Stimulated activated CD4-positive, alpha-beta T cell treated with anti-CD3 and anti-CD28 coated beads, Interleukin-4, amount 100 ng/mL, for 1 hour (primary cell): ENCODE measurements around the gene DNAAF5.

ENCODE experiments used
- DNase-seq: peaks from one replicate; pipeline ENCODE4 v3.0.0-alpha.2; 2020

Gene DNAAF5

DNA sequence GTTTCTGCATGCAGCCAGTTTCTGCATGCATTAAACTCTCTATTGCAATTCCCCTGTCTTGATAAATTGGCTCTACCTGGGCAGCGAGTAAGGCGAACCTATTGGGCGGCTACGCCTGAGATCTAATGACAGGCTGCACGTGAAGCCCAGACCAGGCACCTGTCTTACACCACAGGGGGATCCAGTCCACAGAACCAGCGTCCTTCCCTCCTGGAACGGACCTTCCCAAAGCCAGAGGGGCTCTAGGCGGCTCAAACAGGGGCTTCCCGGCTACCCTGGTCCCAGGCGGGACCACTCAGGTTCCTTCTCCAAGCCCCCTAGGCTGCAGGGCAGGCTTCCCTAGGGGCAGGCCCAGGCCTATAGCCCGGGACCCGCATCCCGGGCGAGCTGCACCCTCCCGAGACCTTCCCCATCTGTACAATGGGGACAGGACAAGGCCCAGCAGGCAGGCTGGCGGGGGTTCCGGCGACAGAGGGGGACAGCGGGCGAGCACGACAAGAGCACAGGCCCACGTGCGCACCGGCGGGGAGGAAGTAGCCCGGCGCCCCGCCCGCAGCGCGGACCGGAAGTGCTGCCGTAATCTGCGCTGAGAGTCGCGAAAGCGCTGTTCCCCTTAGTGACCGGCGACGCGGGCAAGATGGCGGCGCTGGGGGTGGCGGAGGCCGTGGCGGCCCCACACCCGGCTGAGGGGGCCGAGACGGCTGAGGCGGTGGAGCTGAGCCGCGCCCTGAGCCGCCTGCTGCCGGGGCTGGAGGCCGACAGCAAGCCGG is at the start of gene DNAAF5:
TSS of gene DNAAF5 (plus strand) at position 616 of the 770 bp plus-strand sequence. CDS start at position 638, 22 bp downstream.
- DNase-seq, result peak; percentile 90

DNA sequence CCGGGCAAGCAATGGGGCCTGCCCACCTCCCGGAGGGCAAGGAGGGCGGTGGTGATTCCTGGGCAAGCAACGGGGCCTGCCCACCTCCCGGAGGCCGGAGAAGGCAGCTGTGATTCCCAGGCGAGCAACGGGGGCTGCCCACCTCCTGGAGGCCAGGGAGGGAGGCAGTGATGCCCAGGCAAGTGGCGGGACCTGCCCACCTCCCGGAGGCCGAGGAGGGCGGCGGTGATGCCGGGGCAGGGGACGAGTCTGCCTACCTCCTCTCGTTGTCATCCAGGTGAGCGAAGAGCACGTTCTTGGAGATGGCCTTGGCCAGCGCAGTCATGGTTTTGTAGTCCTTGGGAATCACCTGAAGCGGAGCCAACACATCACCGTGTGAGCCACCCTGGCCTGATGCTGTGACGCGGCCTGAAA is 49.5 kb upstream of the DNAAF5 start:
- no peak for DNase-seq

DNA sequence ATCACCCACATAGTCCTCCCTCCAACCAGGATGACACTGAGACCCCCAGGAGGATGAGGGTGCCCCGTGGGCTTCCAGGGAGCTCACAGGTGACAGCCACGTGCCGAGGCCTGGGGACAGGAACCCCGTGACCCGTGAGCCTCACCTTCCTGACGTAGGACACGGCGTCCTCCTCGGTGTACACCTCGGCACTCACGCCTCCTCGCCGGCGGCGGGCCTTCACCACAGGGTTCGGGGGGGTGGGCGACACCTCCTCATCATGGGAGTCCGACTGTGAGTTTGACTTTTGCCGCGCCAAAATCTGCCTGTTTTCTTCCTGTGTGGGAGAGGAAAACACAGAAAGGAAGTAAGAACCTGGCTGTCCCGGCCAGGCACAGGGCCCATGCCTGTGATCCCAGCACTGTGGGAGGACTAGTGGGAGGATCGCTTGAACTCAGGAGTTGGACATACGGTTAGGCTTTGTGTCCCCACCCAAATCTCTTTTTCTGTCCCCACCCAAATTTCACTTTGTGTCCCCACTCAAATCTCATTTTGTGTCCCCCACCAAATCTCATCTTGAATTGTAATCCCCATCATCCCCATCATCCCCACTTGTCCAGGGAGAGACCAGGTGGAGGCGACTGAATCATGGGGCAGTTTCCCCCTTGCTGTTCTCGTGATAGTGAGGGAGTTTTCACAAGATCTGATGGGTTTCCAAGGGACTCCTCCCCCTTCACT is 45.9 kb upstream of the DNAAF5 start:
- DNase-seq, result no peak

DNA sequence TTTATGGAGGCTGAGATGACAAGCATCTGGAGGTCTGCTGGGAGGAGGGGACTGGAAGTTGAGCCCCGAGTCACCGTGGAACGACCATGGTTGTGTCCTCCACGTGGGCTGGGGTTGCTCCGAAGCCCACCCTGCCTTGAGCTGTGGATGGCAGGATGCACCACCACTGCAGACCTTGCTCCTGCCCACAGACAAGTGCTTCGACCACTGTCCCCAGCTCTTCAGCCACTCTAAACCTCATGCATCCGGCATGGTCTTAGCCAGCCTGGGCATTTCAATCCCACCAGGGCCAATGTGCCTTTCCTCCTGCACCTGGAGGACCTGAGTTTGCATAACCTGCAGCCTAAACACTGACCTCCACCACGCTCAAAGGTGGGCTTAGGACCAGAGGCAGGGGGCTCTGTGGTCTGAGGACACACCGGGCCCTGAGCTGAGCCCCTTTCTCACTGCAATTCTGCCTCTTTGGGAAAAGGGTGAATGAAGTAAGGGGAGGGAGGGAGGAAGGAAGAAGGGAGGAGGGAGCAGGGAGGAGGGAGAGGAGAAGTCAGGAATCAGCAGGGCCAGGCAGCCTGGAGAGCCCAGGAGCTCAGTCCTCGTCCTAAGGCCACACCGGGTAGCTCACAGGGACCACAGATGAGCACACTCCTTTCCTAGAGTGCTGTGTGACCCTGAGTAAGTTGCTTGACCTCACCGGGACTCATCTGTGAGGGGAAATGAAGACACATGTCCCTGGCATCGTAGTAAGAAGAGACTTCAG is 44.8 kb upstream of the DNAAF5 start:
- DNase-seq, result no peak

DNA sequence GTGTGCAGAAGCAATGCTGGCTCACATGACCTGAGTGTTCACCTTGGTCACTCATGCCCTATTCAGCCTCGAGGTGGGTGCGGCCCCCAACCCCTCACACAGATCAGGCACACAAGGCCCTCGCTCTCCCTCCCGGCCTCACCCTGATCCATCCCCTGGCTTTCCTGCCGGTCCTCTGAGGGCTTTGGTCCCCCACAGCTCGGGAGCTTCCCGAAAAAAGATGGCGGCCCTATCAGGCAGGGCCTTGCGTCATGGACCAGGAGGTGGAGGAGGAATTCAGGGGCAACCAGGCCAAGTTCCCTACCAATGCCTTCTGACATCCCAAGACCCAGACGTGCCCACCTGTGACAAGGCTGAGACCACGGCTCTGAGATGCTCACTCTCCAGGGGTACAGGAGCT is 43.7 kb upstream of the DNAAF5 start:
- no peak for DNase-seq

DNA sequence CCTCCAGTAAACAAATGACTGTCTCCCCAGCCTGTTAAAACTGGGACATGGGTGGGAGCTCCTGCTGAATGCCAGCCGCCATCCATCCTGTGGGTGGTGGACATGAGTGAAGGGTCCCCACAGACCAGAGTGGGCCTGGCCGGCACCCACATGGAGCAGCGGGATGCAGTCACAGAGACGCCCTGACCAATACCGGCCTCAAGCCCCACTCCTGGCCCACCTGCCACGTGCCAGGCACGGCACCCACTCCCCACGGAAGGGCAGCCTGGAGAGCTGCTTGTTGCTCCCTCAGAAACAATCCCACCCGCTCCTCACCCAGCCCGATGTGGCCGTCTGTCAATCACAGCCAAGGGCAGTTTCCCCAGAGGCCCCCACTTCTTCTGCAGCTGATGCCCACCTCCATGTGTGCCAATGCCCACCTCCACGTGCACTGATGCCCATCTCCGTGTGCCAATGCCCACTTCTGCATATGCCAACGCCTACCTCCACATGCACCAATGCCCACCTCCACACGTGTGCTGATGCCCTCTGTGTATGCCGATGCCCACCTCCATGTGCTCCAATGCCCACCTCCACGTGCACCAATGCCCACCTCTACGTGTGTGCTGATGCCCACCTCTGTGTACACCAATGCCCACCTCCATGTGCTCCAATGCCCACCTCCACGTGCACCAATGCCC is 42.8 kb upstream of the DNAAF5 start:
- no peak for DNase-seq

DNA sequence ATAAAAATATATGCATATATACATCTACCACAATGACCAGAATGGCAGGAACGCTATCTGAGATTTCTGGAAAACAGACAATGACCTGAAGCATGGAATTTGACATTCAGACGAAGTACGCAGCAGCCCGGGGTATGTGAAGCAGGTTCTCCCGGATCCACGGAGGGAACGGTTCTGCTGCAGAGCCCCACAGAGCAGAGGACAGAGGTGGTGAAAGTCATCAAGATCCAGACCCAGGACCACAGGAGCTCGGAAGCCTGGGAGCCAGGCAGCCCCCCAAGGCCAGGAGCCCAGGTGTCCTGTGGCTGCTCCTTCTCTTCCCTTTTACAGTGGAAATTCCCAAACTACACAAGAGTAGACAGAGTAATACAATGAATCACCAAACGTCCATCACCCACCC is 42.1 kb upstream of the DNAAF5 start:
- DNase-seq, result no peak

DNA sequence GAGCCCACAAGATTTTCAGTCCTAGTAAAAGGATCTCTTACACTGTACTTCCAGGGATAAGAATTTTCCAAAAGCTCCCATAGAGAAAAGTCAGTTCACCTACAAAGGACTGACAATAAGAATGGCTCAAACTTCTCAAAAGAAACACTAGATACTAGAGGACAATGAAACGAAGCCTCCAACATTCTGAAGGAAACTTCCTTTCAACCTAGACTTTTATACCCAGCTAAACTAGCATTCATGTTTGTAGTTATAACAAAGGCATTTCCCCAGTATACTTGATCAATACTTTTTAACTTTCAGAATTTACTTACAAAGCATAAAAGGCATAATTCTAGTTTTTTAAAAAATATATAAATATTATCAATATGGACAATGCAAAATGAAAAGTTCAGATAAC is 41.0 kb upstream of the DNAAF5 start:
- DNase-seq, result no peak

DNA sequence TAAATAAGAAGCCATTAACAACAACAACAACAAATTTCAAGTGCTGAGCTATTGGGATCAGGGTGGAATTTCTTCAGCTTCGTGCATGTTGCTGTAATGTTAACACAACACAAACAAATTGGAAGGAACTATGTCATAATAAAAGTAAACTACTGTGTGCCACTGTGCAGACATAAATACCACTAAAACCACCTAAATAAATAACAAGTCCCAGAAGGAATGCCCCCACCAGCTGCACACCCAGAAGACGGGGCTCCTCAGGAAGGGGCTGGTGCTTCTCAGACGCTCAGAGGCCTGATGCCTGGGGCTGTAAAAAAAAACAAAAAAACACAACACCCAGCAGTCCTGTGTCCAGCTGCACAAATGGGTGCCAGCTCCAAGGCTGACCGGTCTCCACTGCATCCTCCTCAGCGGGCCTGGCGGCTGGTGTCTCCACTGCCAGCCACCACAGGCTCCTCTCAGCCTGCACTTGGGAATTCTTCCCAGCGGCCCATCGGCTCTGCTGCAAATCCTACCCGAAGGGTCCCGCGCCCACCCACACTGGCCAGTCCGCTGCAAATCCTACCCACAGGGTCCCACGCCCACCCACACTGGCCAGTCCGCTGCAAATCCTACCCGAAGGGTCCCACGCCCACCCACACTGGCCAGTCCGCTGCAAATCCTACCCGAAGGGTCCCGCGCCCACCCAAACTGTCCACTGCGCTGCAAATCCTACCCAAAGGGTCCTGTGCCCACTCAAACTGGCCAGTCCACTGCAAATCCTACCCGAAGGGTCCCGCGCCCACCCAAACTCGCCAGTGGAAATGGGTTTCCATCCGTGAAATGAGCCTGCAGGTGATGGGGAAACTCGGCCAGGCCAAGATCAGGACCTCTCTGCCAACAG is 35.8 kb upstream of the DNAAF5 start:
- DNase-seq, result no peak

DNA sequence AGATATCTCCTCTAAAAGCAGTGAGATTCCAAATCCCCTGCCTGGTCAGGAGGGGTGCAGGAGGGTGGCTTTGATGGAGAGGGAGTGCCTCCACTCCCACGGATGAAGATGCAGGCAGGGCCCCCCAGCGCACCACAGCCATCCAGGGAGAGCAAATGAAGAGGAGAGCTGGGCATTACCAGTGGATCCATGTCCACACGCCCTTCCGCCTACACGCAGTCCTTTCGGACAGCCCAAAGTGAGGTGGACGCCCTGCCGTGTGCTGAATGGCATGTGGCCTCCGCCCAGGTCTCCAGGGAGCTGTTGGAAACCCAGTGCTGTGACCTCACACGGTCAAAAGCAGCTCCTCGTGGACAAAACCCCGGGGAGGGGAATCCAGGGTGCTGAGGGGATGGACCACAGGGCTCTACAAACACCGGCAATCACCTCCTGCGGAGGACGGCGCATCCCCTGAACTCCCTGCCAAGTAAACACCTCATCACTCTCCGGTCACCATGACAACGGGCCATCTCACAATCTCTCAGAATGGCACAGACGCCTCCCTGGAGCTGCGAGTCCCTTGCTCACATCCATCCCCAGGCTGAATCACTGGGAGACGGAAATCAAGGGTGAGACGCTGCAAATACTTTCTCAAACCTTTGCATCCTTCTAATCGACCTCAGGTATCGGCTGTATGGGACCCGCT is 35.0 kb upstream of the DNAAF5 start:
- no peak for DNase-seq

DNA sequence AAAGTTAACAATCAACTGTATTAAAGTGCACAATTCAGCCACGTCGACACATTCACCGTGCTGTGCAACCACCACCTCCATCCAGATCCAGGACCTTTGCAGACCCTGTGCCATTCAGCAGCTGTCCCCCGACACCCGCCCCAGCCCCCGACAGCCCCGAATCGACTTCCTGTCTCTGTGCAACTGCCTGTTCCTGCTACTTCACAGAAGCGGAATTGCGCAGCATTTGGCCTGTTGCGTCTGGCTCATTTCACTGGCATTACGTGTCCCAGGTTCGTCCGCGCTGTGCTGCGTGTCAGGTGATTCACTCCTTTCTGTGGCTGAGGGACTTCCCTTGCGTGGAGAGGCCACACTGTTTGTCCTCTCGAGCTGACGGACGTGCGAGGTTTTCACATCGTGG is 33.2 kb upstream of the DNAAF5 start:
- DNase-seq, result no peak

DNA sequence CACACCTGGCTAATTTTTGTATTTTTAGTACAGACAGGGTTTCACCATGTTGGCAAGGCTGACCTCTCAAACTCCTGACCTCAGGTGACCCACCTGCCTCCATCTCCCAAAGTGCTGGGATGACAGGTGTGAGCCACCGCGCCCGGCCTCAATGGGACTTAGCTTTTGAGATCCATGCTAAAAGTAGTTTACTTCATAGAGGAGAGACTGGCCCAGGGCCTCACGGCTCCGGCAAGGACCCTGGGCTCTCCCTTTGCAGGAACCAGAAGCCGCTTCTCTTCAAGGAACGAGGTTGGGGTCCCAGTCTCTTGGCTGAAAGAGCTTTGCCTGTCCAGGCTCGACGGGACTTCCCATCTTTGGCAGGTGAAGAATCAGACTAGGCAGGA is 30.1 kb upstream of the DNAAF5 start:
- no peak for DNase-seq

DNA sequence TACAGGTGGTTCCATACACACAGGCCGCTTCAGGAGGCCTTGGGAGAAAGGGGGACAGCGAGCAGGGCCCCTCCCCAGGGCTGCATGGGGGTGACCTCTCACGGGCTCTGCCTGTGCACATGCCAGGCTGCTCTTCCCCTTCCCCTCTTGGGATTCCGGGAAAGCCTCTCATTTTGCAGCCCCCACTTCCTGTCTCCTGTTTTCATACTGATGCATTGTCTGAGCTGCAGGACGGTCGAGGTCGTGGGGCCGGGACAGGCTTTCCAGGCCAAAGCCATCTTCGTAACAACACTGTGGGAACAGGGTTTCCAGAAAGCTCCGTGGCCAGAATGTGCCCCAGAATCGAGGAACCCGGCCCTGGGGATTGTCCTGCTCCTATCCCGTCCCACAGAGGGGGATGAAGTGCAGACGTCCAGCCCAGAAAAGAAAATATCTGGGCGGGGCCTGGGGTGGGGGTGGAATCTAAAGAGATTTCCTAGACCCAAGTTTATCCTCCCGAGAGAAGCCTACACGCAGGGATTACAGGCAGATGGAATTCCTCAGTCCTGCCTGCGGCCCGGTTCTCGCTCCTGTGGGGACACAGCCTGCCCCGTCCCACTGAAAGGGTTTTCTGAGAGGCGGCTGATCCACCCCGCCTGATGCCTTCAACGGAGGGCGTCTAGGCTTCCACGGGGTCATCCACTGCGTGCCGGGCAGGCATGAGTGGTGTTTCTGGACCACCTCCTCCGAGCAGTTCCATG is 29.5 kb upstream of the DNAAF5 start:
- no peak for DNase-seq

DNA sequence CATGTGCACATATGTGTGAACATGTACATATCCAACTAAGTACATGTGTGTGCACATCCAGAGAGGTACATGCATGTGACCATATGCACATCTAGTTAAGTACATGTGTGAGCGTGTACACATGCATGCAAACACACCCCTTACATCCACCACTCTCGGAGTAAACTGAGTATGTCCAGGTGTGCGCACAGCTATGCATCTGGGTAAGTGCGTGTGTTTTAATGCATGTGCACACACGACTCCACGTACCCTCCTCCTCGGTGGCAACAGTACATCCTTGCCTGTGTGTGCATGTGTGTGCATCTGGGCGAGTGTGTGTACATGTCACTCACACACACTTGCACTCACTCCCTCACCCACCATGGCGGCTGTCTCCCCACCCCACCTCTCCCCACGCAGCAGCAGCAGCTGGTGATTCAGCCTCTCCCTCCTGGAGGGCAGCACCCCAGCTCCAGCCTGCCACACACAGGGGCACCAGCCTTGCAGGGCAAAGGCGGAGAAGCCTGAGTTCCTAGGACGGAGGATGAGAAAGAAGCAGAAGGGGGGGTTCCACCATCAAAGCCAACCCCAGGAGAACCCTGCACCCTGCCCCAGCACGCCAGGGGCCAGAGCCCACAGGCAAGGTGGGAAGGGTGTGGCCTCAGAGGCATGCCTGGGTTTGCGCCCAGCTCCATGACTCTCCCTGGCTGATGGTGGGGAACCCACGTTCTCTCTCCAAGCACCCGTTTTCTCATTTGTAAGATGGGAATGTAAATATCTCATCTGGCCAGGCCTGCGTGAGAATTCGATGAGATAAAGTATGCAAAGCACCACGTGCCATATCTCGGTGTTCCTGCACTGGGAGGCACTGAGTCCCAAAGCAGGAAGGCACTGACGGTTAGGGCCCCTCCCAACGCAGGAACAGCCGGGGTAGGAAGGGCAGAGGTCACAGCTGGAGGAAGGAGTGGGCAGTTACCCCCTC is 27.7 kb upstream of the DNAAF5 start:
- no peak for DNase-seq

DNA sequence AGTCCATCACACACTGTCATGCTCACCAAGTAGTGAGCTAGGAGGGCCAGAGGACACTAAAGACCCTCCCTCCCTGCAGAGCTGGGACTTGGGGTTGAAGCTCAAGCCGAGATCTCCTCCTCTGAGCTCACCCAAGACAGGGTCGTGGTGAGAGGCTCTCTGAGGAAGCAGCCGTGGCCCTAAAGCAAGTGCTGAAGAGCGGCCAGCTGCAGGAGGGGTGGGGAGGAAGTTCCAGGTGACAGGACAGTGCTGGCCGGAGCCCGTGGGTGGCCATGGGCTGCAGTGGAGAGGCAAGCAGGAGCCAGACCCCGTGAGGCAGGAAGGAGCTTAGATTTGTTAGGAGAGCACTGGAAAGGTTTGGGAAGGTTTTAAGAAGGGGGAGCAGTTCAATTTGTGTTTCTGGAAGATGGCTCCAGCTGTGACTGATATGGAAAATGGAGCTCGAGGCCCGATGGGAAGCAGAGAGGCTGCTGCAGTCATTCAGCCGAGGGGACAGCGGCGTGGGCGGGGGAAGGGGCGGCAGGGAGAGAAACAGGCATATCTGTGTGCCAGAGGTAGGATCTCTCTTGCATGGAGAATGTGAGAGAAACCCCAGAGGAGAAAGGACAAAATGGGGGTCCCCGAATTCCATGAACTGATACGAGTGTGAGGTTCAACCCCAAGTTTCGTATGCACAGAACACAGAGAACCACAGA is 26.9 kb upstream of the DNAAF5 start:
- DNase-seq, result no peak

DNA sequence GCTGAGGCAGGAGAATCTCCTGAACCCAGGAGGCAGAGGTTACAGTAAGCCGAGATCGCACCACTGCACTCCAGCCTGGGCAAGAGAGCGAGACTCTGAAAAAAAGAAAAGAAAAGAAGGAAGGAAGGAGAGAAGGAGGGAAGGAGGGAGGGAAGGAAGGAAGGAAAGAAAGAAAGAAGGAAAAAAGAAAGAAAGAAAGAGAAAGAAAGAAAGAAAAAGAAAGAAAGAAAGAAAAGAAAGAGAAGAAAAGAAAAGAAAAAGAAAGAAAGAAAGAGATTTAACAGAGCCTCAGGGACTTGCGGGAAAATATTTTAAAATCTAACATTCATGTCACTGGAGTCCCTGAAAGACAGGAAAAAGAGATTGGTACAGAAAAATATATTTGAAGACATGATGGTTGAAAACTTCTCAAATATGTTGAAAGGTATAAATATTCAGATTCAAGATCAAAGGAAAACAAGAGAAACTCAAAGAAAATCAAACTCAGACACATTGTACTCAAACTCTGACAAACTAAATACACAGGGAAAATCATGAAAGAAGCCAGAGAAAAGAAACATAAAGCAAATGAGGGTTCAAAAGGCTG is 25.3 kb upstream of the DNAAF5 start:
- DNase-seq, result no peak

DNA sequence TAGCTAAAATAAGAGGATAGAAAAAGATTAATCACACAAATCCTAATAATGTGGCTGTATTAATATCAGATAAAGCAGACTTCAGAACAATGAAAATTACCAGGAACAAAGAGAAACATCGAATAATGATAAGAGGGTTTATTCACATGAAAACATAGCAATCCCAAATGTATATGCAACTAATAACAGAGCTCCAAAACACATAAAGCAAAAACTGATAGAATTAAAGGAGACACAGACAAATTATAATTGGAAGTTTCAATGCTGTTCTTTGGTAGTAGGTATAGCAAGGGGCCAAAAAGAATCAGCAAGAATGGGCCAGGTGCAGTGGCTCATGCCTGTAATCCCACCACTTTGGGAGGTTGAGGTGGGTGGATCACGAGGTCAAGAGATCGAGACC is 23.4 kb upstream of the DNAAF5 start:
- DNase-seq, result no peak

DNA sequence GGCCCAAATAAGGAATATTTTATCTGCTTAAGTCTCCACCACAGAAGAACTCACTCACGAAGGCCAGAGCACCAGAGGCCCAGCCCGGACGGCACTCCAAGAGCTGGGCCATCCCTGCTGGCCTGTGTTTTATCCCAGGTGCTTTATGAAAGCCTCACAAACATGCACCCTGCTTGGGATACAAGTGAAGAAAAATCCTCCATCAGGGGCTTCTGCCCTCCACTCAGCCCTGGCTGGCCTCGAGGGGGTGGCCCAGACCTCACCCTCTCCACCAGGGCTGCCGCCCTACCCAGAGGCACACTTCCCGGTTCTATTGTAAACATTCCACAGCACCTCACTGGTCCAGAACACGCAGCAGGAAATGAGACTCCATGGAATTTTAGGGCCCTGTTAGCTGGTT is 19.8 kb upstream of the DNAAF5 start:
- no peak for DNase-seq
